GM18526 (cell line): Measurements from ENCODE around the gene ATP2C2.

Source experiments
- POLR2A ChIP-seq: IDR thresholded peaks from 3 replicates; pipeline ENCODE4 v1.6.1; 2011; ENCODE audit not compliant: insufficient read length; ENCODE audit errors: extremely low read depth

The ATP2C2 gene

DNA sequence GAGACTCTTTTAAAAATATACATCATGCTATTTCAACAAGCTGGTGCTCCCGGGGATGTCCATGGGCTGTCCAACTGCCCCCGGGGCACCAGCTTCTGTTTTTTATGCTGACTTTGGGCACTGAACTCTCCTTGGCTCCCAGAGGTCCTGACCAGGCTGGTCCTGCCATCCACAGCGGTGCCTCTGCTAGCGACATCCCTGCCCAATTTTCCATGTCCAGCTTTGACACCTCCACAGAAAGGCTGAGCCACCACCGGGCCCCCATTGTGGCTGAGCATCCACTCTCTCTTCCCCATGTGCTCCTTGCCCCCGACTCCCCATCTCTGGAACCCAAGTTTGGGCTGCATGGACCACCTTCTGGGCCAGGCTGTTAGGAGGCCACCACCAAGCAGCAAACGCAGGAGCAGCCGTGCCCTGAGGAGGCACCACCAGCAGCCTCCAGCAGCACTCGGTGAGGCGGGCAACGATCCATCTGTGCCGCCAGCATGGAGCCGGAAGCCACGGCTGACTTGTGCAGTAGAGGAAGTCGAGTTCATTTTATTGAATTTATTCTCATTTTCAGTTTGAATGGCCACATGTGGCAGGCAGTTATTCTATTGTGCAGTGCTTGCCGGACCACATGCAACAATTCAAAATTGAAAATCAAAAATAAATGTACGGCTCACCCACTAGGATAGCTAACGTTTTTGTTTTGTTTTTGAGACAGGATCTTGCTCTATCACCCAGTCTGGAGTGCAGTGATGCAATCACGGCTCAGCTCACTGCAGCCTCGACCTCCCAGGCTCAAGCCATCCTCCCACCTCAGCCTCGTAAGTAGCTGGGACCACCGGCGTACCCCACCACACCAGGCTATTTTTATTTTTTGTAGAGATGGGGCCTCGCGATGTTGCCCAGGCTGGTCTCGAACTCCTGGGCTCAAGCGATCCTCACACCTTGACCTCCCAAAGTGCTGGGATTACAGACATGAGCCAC is 139.0 kb downstream of the ATP2C2 start:
- peak; percentile 50 for TF ChIP-seq POLR2A

DNA sequence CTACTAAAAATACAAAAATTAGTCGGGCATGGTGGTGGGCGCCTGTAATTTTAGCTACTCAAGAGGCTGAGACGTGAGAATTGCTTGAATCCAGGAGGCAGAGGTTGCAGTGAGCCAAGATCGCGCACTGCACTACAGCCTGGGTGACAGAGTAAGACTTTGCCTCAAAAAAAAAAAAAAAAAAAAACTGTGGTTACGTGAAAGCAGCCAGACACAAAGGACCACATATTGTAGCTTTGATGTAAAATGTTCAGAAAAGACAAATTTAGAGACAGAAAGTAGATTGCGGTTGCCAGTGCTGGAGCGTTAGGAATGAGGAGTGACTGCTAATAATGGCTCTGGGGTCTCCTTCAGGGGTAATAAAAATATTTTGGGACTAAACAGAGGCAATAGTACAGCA is 140.2 kb downstream of the ATP2C2 start:
- no peak for TF ChIP-seq POLR2A

DNA sequence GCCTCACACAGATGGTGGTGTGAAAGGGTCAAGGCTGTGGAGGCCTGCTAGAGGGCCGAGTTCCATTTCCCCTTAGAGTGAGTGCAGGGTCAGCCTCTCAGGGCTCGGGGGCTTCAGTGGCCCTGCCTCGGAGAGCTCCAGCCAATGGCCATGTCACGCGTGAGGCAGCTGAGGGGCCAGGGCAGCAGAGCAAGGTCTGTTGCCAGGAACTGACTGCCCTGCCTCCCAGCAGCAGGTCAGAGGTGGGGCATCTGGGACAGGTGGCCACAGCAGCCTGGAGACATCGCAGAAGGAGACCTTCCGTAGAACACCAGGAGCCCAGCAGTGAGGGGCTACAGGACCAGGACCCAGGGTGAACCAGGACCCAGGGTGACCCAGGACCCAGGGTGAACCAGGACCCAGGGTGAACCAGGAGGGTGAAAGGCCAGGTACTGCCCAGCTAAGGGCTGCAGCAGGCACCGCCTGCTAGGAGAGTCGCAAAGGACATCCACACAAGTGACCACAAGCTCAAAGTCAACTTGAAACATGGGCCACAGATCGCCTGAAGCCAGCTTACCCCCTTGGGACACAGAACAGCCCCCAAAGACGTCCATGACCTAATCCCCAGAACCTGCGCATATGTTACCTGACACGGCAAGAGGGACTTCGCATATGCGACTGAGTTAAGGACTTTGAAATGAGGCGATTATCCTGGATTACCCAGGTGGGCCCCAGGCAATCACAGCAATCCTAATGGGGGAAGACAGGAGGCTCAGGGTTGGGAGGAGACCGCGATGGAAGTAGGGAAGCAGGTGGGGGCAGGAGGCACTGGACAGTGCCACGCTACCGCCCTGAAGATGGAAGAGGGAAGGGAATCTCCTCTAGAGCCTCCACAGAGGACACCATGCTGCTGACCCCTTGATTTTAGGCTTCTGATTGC is 141.0 kb downstream of the ATP2C2 start:
- TF ChIP-seq POLR2A: no peak

DNA sequence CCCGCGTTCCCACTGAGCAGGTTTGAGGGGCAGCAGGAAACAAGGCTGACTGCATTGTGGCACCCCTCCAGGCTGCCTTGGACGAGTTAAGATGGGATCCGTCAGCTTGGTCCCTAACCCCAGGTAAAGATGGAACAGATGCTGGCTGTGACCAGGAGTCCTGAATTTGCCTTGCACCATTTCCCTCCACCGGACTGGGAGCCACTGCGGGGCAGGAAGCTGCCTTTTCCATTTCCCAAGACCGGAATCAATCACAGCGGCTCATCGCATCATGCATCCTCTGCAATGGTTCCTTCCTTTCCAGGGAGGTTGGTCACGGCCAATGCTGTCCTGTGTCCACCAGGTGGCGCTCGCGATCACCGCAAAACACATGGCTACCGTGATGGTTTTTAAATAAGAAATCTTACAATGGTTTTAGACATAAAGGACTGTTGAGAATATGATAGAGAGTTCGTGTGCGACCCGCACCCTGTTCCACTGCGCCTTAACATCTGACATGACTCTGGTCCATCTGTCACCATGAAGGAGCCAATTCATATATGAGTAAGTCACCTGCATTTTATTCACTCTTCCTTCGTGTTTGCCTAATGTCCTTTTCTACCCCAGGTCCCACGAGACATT is 143.0 kb downstream of the ATP2C2 start:
- TF ChIP-seq POLR2A: no peak

DNA sequence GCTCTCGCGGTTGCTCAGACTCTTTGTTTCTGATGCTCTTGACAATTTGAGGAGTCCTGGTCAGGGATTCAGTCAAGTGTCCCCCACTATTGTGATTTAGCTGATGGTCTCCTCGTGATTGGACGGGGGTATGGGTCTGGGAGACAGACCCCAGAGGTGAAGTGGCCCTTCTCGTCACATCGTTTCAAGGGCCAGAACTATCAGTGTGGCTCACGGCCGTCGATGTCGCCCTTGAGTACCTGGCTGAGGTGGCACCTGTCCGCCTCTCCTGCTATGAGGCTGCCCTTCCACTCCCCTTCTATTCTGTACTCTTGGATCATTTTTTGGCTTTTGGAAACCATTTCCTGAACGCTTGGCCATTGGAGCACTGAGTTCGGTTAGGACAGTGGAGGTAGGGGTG is 143.5 kb downstream of the ATP2C2 start:
- no peak for TF ChIP-seq POLR2A

DNA sequence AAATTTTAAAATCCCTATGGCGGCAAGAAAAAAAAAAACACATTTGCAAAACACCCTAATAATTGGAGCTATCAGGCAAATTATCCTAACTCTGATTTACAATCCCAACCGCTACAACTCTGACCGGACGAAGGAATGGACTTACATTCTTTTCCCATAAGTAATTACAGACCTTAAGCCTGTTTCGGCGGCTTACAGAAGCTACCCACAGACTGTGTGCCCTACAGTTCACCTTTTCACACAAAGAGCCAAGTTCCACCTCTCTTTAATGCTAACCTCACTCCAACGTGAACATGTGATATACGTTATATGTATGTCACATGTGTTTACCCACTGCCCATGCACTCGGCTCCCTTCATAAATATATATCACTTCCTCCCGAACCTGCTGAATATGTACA is 144.8 kb downstream of the ATP2C2 start:
- no peak for TF ChIP-seq POLR2A

DNA sequence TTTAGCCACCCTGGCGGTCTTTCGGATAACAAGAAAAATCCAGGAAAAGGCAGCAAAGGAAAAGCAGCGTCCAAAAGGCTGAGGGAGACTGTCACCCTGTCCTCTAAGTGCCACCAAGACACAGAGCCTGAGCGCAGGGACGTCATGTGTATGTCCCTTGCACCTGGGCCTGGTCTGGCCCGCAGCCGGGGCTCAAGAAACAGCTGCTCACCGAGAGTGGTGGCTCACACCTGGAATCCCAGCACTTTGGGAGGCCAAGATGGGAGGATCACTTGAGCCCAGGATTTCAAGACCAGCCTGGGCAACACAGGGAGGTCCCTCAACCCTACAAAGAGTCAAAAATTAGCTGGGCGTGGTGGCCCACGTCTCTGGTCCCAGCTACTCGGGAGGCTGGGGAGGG is 145.3 kb downstream of the ATP2C2 start:
- TF ChIP-seq POLR2A: no peak
